GM21786 (cell line): ENCODE results near the gene CDC34.

Experiments
- ATAC-seq: cut with Tn5 transposase; IDR thresholded peaks from one replicate; pipeline ENCODE4 v1.9.1; 2021; ENCODE audit not compliant: unreplicated experiment

CDC34 gene, protein sequence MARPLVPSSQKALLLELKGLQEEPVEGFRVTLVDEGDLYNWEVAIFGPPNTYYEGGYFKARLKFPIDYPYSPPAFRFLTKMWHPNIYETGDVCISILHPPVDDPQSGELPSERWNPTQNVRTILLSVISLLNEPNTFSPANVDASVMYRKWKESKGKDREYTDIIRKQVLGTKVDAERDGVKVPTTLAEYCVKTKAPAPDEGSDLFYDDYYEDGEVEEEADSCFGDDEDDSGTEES

GRCh38 chr19:531753-532560, at the start of gene CDC34:
Gene CDC34 (plus strand): TSS chr19:531760. CDS start chr19:531932, 172 bp downstream.
- ATAC-seq: no peak

DNA sequence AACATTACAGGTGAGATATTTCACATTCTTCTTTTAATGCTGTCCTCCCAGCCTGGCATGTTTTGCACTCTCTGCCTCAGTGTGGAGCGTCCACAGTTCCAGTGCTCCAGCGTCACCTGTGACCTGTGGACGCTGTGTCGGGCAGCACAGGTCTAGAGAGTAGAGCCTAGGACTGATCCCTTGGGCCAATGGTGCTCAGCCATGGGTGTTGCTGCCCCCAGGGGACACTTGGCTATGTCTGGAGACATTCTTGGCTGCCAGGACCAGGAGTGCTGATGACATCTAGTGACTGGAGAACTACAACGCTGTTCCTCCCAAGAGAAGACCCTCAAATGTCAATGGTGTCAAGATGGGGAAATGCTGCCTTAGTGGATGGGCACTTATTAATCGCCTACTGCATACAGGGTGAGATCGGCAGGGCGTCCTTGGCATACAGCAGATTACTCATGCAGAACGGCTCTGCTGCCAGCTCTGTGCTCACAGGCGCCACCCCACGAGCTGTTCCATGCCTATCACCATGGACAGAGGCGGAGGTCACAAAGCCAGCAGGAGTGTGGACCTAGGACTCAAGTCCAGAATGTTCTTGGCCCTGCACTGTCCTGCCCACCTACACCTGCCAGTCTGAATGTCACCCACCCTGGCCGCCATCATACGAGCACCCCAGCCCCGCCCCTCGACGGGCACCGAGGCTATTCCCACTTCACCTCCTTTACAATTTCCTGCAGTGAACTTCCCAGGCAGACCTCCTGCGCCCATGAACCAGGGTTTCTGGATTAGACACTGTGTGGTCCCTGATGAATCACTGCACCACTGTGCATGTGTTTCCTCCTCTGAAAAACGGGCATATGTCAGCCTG, 49.1 kb upstream of the CDC34 start:
- ATAC-seq: no peak

DNA sequence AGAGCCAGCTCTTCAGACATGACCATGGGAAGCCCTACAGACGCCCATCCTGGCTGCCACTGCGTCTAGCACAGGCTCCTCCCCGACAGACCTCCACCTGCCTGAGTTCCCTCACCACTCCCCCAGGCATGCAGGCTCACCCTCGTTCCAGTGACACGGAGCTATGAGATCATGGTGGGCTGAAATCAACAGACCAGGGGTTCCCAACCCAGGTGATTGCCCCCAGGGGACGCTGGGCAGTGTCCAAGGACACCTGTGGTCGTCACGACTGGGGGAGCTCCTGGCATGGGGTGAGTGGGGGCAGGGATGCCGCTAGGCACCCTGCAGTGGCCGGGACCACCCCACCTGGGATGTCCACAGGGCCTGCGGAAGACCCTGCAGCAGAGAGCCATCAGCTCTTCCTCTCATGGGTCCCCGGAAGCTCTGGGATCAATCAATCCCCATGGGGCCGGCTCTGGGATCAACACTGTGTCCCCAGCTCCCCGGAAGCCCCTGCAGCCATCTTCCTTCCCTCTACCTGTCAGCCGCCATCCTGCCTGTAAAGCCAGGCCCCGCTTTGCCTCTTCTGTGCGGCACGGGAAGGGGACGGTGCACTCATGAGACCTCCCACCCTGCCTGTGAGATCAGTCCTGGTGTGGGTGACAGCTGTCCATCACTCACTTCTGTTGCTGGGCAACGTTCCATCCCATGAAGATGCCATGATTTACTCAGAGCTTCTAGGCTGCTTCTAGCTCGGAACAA, 48.1 kb upstream of the CDC34 start:
- no peak for ATAC-seq

- no peak for ATAC-seq
Observed at GRCh38 chr19:484494-484893, 47.1 kb upstream of the CDC34 start.

- no peak for ATAC-seq
Observed at GRCh38 chr19:485077-485476, 46.5 kb upstream of the CDC34 start.

DNA sequence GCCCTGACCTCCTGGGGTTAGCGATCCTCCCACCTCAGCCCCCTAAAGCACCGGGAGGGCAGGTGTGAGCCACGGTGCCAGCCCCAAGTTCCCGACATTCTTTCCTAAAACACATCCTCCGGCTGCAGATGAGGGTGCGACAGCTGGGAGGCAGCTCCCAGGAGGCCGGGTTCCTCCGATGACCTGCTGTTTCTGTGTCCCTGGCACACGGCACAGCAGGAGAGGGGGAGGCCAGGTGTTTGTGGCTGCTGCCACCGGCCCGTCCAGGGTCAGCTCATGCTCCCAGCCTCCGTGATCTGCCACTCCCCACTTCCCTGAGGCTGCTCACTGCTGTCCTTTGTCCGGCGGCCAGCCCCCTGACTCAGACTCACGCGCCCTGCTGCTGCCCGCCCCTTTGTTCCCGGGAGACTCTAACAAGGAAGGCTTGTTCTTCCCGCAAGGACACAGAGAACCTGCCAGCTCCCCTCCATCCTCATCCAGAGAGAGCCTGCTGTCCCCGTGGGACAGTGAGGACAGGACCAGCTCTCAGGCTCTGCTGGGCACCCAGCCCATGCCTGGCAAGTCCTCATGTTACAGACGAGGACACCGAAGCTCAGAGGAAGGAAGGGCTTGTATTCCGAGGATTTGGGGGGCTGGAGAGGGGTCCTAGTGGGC, 45.9 kb upstream of the CDC34 start:
- ATAC-seq: no peak

DNA sequence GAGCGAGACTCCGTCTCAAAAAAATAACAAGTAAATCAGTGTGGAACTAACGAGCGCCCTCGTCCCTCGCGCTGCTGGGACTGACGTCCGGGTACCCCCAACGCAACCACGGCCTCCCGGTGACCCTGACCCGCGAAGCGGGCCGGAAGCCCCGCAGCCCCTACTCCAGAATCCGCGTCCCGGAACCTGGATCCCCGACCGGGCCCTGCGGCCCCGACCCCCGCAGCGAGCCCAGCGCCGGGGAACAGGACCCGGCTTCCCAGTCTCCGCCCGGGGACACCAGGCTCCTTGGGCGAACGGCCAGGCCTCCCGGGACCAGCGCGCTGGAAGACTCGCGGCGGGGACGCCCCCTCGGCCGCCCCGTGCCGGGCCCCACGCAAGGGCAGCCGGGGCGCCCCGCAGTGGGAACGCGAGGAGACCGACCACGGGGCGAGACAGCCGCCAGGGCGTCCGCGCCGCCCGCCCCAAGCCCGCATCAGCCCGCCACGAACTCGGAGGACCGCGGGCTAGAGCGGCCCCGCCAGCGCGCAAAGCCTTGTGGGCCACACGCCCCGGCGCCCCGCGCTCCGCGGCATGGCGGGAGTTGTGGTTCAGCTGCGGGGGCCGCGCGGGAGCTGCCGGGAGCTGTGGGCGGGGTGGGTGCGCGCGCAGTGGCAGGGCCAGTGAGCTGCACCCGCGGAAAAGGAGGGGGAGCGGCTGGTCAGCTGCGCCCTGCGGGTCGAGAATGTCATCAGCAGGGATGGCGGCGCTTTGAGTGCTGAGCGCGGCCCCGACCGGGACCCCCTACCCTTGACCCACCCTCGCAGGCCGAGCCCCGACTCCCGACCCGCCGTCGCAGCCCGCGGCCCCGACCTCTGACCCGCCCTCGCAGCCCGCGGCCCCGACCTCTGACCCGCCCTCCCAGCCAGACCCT, 42.8 kb upstream of the CDC34 start:
- peak; percentile 79 for ATAC-seq

GRCh38 chr19:489418-490196, 42.0 kb upstream of the CDC34 start:
- ATAC-seq: no peak

GRCh38 chr19:491146-491741, 40.3 kb upstream of the CDC34 start:
- ATAC-seq: no peak

- no peak for ATAC-seq
Observed at GRCh38 chr19:492091-492531, 39.4 kb upstream of the CDC34 start.

DNA sequence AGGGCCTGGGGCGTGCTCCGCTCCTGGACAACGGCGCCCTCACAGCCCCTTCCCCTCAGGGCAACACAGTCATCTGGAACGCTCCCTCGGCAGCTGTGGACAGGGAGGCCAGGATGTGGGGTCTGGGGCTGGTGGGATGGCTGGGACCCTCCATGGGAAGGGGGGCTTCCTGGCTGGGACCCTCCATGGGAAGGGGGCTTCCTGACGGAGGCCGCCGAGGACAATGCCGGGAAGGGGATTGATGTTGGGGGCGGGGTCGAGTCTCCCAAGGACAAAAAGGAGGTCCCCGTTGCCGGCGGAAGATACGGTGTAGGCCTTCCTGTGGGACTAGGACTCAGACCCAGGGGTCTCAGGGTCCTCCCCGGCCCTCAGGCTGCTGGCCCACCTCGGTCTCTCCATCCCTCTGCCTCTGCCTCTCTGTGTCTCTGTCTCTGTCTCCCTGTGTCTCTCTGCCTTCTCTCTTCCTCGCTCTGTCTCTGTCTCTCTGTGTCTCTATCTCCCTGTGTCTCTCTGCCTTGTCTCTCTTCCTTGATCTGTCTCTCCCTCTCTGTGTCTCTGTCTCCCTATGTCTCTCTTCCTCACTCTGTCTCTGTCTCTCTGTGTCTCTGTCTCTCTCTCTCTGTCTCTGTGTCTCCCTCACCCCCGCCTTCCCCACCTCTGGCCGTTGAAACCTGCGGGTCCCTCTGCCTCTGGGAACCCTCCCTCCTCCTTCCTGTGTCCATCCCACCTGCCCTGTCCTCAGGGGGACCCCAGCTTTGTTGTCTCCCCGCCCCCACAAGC, 38.0 kb upstream of the CDC34 start:
- ATAC-seq: no peak

DNA sequence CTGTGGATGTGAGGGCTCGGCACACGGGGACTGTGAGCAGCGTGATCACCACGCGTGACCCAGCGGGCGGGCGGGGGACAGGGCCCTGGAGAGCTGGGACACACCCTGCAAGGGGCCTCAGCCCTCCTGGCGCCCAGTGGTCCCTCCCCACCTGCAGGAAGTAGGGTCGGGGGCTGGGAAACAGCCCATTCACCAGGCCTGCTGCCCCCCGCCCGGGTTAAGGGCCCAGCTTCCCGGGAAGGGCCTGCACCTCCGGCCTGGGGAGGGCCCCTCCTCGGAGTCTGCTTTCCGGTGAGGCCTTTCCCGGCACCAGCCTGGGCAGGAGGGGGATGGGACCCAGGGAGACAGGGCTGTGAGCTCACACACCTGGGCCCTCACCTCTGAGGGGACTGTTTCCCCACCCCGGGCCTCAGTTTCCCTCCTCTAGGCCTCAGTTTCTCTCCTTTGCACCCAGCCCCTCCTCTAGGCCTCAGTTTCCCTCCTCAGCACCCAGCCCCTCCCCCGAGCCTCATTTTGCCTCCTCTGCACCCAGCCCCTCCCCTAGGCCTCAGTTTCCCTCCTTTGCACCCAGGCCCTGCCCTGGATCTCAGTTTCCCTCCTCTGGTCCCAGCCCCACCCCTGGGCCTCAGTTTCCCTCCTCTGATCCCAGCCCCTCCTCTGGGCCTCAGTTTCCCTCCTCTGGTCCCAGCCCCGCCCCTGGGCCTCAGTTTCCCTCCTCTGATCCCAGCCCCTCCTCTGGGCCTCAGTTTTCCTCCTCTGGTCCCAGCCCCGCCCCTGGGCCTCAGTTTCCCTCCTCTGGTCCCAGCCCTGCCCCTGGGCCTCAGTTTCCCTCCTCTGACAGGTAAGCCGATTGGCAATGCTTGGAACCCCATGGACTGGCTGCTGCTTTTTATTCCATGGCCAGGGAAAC, 37.1 kb upstream of the CDC34 start:
- ATAC-seq: no peak

GRCh38 chr19:495081-495401, 36.5 kb upstream of the CDC34 start:
- no peak for ATAC-seq

- ATAC-seq: no peak
Observed at GRCh38 chr19:495402-496111, 36.0 kb upstream of the CDC34 start.

- ATAC-seq: no peak
Observed at GRCh38 chr19:496112-496665, 35.4 kb upstream of the CDC34 start, which contains the start of gene MADCAM1. Gene MADCAM1 (plus strand): TSS chr19:496486. CDS start chr19:496500, 14 bp downstream.
